ENCODE data around the gene M1AP. TPM values are rescaled to one million over a fixed set of nuclear protein-coding genes. Genes with fewer than 3 reads are reported as not detected.
"Not testable (repeated sequence)": the region's sequence is repeated elsewhere in the genome, so short reads cannot be mapped to it uniquely, and the experiment has no call there.

Gene M1AP
- total RNA-seq, 1 donor from 2014 or later: not detected

GRCh38 chr2:74653985-74654882 lies 6.1 kb upstream of the M1AP start, which contains the start of gene SEMA4F:
SEMA4F (plus strand) TSS chr2:74654247; CDS start chr2:74654377, 130 bp downstream.
- peak; percentile 97 for DNase-seq (ENCODE audit: low spot score)
- ATAC-seq: peak; percentile 99

- ATAC-seq (peak; percentile 62), DNase-seq (ENCODE audit: low spot score) (no peak)
Observed at GRCh38 chr2:74653589-74653984, 5.5 kb upstream of the M1AP start.

GRCh38 chr2:74646834-74647482 lies 1.2 kb downstream of the M1AP start:
- DNase-seq (ENCODE audit: low spot score): no peak
- no peak for ATAC-seq

DNA sequence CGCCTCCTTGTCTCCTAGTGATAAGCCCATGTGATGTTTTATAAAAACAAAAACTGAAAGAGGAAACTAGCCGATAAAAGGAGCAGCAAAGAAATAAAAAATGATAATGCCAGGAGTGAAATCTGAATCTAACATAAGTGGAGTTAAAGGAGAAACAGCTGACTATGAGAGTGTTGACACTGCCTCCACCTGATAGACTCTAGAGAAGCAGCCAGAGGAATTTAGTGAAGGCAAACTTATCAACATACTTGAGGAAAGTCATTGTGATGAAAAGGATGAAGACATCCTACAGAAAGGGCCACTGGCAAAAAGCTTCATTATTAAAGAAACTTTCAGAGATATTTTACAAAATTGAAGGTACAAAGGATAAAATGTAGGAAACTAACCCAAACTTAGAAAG lies 1.9 kb downstream of the M1AP start:
- ATAC-seq (no peak), DNase-seq (ENCODE audit: low spot score) (no peak)

DNA sequence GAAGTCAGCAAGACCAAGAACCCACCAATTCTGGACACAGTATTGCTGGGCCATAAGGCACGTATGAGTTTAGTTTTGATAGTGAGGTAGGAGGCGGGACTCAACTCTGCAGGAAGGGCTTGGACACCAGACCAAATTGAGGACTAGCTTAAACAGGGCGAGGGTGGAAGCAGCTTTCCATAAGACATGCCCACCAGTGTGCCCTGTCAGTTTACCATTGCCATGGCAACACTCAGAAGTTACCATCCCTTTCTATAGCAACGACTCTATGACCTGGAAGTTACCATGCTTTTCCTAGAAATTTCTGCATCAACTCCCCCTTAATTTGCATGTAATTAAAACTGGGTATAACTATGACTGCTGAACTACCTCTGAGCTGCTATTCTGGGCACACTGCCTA lies 2.8 kb downstream of the M1AP start:
- ATAC-seq (no peak), DNase-seq (ENCODE audit: low spot score) (no peak)

DNA sequence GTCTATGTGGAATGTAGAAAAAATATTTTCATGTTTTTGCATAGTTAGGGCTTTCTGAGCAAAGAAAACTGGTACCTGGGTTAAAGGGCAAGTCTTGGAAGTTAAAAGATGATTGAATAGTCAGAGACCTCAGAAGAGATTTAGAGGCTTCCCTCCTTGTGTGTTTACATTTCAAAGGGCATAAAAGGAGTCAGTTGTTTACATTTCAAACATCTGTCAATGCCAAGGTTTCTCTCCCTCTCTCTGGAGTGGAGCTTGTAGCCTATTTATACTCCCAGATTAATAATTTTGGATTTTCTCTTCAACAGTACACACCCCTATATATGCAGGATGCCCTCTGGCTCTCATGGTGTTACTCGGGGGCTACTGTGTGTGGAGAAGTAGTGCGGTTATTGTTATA lies 8.6 kb downstream of the M1AP start:
- DNase-seq (ENCODE audit: low spot score): no peak
- ATAC-seq: no peak

DNA sequence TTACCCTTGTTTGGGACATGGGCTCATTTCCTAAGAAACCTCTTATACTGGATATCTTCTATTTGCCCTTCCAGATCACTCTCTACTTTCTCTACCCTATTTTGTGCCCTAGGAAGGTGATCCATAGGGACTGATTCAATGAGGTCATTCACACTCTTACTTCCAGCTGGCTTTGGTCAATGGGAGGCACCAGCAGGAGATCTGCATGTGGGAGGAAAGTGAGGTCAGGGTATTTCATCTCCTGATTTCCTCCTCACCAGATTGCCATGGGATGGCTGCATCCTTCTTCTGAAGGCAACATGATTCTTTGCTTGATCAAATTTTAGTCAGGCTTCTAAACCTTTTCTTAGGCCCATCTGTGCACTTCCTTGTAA lies 15.2 kb downstream of the M1AP start:
- DNase-seq (ENCODE audit: low spot score) (no peak), ATAC-seq (no peak)

- no peak for ATAC-seq
- DNase-seq (ENCODE audit: low spot score): no peak
Observed at GRCh38 chr2:74632209-74632938, 15.8 kb downstream of the M1AP start.

GRCh38 chr2:74630454-74630853 lies 17.7 kb downstream of the M1AP start:
- not testable (repeated sequence) for DNase-seq (ENCODE audit: low spot score); ATAC-seq

DNA sequence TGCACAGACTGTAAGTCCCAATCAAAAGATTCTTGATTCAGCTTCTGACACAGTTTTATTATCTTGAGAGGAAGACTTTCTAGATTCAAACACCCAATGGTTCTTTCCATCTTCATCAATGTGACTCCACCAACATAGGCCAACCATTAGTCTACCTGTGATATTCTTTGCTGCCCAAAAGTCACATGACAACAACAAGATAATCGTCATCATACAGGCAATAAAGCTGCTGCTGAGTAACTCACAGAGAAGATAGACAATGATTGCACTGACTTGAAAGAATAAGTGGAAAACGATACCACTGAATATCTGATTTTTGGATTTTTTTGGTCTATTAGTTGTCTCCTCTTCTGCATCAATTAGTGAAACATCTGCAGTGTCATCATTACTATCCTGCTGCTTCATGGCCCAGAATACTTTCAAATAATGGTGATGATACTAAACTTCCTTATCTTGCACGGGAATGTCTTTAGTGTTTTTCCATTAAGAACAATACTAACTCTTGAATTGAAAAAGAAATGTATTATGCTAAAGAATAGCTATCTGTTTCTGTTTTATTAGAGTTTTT lies 19.5 kb downstream of the M1AP start:
- no peak for DNase-seq (ENCODE audit: low spot score)
- ATAC-seq: no peak

- ATAC-seq (no peak), DNase-seq (ENCODE audit: low spot score) (no peak)
Observed at GRCh38 chr2:74625658-74626425, 22.3 kb downstream of the M1AP start.

DNA sequence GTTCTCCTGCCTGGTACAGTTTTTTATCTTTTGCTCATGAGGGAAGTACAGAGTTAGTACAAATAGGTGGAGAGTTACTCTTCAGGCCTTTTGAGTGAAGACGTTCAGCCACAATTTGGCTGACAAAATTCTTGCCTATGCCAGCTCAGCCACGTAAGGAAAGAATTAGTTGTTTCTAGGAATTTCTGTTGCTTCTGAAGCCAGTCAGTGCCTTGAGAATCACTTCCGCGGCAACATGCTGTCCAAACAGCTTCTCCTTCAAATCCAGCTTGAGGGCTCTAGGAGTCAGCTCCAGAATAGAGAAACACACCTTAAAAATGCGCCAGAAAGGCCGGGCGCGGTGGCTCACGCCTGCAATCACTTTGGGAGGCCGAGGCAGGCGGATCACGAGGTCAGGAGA lies 27.5 kb downstream of the M1AP start:
- DNase-seq (ENCODE audit: low spot score): no peak
- no peak for ATAC-seq

GRCh38 chr2:74619651-74620297 lies 28.4 kb downstream of the M1AP start:
- DNase-seq (ENCODE audit: low spot score): no peak

DNA sequence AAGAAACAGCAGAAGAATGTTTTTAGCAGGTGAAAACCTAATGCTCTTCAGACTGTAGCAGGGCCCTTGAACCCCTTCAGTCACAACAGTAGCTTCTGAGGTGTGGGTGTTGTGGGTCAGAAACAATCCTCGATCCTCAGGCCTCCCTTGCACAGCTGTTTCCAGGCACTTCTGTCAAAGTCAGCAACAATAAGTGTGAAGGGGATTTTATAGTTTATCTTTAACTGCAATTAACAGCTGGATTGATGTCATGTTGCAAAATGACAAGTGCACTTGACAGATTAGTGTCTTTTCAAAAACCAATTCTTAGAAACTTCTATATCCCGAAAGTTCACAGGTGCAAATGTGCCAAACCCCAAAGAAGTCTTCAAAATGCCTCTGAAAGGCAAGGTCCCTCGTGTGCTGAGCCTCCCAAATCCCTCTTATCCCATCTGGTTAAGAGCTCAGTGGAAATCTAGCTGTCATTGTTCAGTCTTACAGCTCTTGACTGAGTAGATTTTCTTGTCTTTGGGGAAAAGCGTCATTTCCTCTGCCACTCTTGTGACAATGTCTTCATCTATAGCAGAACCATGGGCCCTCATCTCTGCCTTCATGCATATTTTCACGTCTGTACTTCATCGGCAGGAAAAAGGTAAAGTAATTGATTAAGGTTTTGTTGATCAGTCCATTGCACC lies 29.6 kb downstream of the M1AP start:
- no peak for ATAC-seq
- no peak for DNase-seq (ENCODE audit: low spot score)

More at GRCh38 chr2:74619651-74620297, 28.4 kb downstream of the M1AP start:
- no peak for ATAC-seq

- DNase-seq (ENCODE audit: low spot score): no peak
- no peak for ATAC-seq
Observed at GRCh38 chr2:74617122-74617521, 31.0 kb downstream of the M1AP start.

- ATAC-seq: no peak
Observed at GRCh38 chr2:74606927-74607326, 41.2 kb downstream of the M1AP start.

DNA sequence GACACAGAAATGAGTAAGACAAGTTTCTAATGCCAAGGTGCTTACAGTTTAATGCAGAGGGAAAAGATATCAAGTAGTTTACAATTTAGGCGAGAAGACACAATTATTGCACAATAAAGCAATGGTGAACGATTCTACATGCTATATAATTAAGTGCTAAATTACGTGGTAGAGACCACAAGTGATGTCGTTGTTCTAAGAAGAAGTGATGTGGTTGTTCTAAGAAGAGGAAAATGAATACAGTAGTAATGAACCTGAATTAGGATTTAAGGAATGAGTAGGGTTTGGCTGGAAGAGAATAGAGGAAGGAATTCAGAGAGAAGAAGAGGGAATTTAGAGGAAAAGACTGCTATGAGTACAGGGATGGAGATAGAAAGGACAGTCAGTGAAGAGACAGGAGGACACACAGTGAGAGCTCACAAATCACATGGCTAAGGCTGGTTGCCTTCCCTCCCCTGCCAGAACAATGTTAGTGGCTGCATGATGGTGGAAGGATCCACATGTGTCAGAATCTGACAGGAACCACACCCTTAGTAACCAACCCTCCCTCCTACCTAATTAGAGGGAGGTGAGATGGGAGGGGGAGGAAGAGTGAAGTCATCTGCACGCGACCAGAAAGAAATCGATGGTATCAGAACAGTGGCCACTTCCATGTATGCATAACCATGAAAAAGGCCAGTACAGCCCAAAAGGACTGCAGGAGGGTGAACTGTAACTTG lies 44.7 kb downstream of the M1AP start:
- ATAC-seq: no peak
- no peak for DNase-seq (ENCODE audit: low spot score)

More at GRCh38 chr2:74606927-74607326, 41.2 kb downstream of the M1AP start:
- no peak for DNase-seq (ENCODE audit: low spot score)

- no peak for ATAC-seq
- DNase-seq (ENCODE audit: low spot score): no peak
Observed at GRCh38 chr2:74602586-74603281, 45.4 kb downstream of the M1AP start.
